Epithelial cell of umbilical artery (primary cell): ENCODE measurements around the gene PSMC1. TPM values are rescaled to one million over a fixed set of nuclear protein-coding genes. Genes with fewer than 3 reads are reported as not detected.

Source experiments
- total RNA-seq: library from RNA; depleted of rRNA; stranded (reverse); fragments of >200 nt; gene quantifications from 2 replicates; pipeline ENCODE4 v1.2.3, GENCODE V29; 2014

Gene PSMC1
- 183 and 375 TPM in 2 replicates for total RNA-seq

GRCh38 chr14:90256354-90257131 is at the start of gene PSMC1:
TSS of gene PSMC1 (plus strand) at chr14:90256553. CDS start at chr14:90256598, 45 bp downstream.

Other genes with a start within 250 kb of the PSMC1 start
- gene KCNK13, start 194.6 kb upstream of the PSMC1 start, total RNA-seq, result not detected in 2 replicates
- 8.7 and 9.4 TPM in 2 replicates for gene NRDE2, start 75.4 kb downstream of the PSMC1 start, total RNA-seq
- 521 and 660 TPM in 2 replicates for gene CALM1, start 140.5 kb downstream of the PSMC1 start, total RNA-seq